ENCODE data around the gene KIAA0753.

GRCh38 chr17:6686026-6686425 is 45.5 kb upstream of the KIAA0753 start:
- TF ChIP-seq CTCF (IDR thresholded peaks at IDR 0.05; ENCODE audit: control extremely low read depth in 1 of 3, insufficient read depth in 1 of 3, low read depth in 1 of 3, low read length in 3 of 3) (no peak), KDM4A (IDR thresholded peaks at IDR 0.05; ENCODE audit: low read depth, low read length, severe bottlenecking) (no peak), SIN3A (conservative IDR thresholded peaks at IDR 0.05 in 1 of 2, IDR thresholded peaks at IDR 0.05 in 1 of 2; ENCODE audit: low read depth in 1 of 2, low read length in 2 of 2) (no peak), SAP30 (IDR thresholded peaks at IDR 0.05; ENCODE audit: insufficient read depth, insufficient replicate concordance, low read length) (no peak), POLR2AphosphoS5 (IDR thresholded peaks at IDR 0.05; ENCODE audit: low read depth, low read length) (no peak), YY1 (IDR thresholded peaks at IDR 0.05; ENCODE audit: low read depth, low read length) (no peak), ZNF274 (IDR thresholded peaks at IDR 0.05; ENCODE audit: borderline replicate concordance, extremely low read depth, low read length) (no peak), EZH2 (IDR thresholded peaks at IDR 0.05; ENCODE audit: low read depth, low read length, severe bottlenecking) (no peak)
